ENCODE results near the gene NBPF11. TPM values are rescaled to one million over a fixed set of nuclear protein-coding genes. Genes with fewer than 3 reads are reported as not detected.
"Not testable (repeated sequence)": the region's sequence is repeated elsewhere in the genome, so short reads cannot be mapped to it uniquely, and the experiment has no call there.

Gene NBPF11
- total RNA-seq, 1 donor from 2014 or later, result 9.1 TPM

GRCh38 chr1:148158341-148159003 is 6.4 kb upstream of the NBPF11 start:
- TF ChIP-seq POLR2A (IDR thresholded peaks at IDR 0.05) (no peak), POLR2AphosphoS5 (IDR thresholded peaks at IDR 0.05; ENCODE audit: insufficient read depth in 1 of 2, low read depth in 1 of 2) (no peak)
- TF ChIP-seq, protein P1, sequence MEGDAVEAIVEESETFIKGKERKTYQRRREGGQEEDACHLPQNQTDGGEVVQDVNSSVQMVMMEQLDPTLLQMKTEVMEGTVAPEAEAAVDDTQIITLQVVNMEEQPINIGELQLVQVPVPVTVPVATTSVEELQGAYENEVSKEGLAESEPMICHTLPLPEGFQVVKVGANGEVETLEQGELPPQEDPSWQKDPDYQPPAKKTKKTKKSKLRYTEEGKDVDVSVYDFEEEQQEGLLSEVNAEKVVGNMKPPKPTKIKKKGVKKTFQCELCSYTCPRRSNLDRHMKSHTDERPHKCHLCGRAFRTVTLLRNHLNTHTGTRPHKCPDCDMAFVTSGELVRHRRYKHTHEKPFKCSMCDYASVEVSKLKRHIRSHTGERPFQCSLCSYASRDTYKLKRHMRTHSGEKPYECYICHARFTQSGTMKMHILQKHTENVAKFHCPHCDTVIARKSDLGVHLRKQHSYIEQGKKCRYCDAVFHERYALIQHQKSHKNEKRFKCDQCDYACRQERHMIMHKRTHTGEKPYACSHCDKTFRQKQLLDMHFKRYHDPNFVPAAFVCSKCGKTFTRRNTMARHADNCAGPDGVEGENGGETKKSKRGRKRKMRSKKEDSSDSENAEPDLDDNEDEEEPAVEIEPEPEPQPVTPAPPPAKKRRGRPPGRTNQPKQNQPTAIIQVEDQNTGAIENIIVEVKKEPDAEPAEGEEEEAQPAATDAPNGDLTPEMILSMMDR (IDR thresholded peaks at IDR 0.05), result no peak
- H3K4me1 ChIP-seq, result no peaks in the 10 kb centered on the region
- H3K4me3 ChIP-seq, result no peak overlapping the region
- H3K36me3 ChIP-seq, result no peaks in the 10 kb centered on the region
- intact Hi-C loops (cut with DNase I), result no loop called here
- no peak for DNase-seq (ENCODE audit: extremely low spot score in 2 of 2)
- H3K27ac ChIP-seq, result no peak overlapping the region
- H3K27me3 ChIP-seq, result no peaks in the 10 kb centered on the region
- H3K9me3 ChIP-seq, result no peaks in the 10 kb centered on the region

GRCh38 chr1:148157803-148158202 is 5.7 kb upstream of the NBPF11 start:
- H3K36me3 ChIP-seq; H3K9me3 ChIP-seq; H3K27me3 ChIP-seq; H3K4me3 ChIP-seq; DNase-seq (ENCODE audit: extremely low spot score in 2 of 2); intact Hi-C loops (cut with DNase I); H3K4me1 ChIP-seq; H3K27ac ChIP-seq: not testable (repeated sequence)

DNA sequence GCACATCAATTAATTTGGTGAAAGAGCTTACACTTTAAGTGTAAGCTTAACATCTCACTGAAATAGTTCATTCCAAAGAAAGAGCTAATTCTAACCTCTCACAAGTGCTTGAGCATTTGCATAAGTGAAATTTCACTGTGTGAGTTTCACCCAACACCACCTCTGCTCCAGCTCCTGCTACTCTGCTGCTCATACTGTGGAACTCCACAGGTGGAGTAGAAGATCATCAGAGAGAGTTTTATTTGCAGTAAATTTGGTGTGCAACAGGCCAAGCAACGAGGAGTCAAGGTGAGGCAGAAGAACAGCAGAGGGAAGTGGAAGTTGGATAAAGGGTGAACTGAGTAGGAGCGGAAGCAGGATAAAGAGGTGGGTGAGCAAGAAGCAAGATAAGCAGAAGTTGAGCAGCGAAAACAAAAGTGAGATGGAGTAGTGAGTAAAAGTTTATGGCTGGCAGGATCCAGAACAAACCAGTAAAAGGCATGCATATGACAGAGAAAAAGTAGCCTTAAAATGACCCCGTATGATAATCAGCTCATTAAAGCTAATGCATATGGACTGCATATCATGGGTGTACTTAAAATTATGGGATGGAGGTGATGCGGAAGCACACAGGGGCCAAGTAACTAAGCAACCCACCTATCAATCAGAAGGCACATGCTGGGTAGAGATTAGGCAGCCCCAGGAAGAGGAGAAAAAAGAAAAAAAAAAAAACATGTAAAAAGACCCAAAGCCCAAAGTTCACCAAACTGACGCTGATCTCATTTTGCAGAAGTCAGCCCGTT is 3.6 kb upstream of the NBPF11 start:
- intact Hi-C loops (cut with DNase I); H3K4me1 ChIP-seq; H3K36me3 ChIP-seq; DNase-seq (ENCODE audit: extremely low spot score in 2 of 2); H3K9me3 ChIP-seq; H3K27ac ChIP-seq; H3K4me3 ChIP-seq; H3K27me3 ChIP-seq: not testable (repeated sequence)

DNA sequence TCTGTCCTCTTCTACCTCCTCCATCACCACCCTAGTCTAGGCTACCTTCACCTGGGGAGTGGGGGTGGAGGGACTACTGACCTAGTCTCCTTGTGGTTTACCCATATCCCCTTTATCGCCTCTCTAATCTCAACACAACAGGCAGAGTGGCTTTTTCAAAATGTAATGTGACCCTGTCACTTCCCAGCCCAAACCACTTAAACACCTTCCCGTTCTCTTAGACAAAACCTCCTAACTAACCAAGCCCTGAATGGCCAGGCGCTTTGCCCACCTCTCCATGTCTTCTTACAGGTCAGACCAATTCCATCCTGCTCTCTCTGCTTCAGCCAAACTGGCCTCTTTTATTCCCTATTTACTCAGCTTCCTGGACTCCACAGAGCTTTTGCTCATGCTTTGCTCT is 714 bp upstream of the NBPF11 start:
- intact Hi-C loops (cut with DNase I); H3K36me3 ChIP-seq; H3K27me3 ChIP-seq; H3K9me3 ChIP-seq; H3K4me3 ChIP-seq; DNase-seq (ENCODE audit: extremely low spot score in 2 of 2); H3K27ac ChIP-seq; H3K4me1 ChIP-seq: not testable (repeated sequence)

DNA sequence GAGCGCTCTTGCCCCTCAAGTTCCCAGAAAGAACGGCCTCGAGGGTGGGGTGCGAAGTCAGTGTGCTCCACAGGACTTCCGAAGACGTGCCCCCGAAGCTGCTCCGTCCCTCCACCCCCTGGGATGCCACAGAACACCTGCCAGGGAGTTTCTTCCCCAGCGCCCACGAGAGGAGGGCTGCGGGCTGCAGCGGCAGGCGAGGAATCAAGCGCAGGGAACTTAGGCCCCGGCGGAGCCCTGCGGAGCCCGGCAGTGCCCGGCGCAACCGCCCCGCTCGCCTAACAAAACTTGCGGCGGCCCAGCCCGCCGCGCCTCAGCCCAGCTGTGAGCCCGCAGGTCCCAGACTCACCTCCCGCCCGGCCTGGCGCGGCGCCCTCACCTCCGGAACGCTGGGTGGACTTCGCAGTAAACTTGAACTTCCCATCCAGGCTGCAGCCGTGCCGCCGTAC is 686 bp downstream of the NBPF11 start:
- H3K27me3 ChIP-seq; H3K36me3 ChIP-seq; intact Hi-C loops (cut with DNase I); DNase-seq (ENCODE audit: extremely low spot score in 2 of 2); H3K9me3 ChIP-seq; H3K4me1 ChIP-seq: not testable (repeated sequence)
- Histone ChIP-seq H3K27ac (peak overlapping the region; percentile 75), H3K4me3 (peak overlapping the region; percentile 57 to 70)

DNA sequence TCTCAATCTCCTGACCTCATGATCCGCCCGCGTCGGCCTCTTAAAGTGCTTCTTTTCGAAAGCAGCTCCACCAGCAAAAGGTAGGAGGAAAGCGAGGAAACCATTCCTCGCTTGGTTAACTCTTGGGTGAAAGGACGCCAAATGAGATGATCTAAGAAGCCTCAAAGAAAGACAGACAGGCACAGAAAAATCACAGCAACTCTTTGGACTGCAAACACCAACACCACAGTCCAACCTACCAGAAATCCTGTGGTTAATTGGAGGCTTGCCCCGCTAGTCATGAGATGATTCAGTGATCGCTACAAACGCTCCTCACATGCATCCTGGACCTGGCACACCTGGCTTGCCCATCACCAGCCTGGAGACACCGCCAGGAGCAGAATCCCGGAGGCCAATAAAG is 1.1 kb downstream of the NBPF11 start:
- H3K4me1 ChIP-seq; intact Hi-C loops (cut with DNase I); H3K36me3 ChIP-seq; DNase-seq (ENCODE audit: extremely low spot score in 2 of 2); H3K27me3 ChIP-seq; H3K9me3 ChIP-seq: not testable (repeated sequence)
- H3K4me3 ChIP-seq, result peak overlapping the region; percentile 57 to 70
- peak overlapping the region; percentile 75 for H3K27ac ChIP-seq

GRCh38 chr1:148150014-148150413 is 2.1 kb downstream of the NBPF11 start:
- H3K9me3 ChIP-seq; H3K4me3 ChIP-seq; H3K27ac ChIP-seq; H3K4me1 ChIP-seq; intact Hi-C loops (cut with DNase I); H3K27me3 ChIP-seq; H3K36me3 ChIP-seq; DNase-seq (ENCODE audit: extremely low spot score in 2 of 2): not testable (repeated sequence)

DNA sequence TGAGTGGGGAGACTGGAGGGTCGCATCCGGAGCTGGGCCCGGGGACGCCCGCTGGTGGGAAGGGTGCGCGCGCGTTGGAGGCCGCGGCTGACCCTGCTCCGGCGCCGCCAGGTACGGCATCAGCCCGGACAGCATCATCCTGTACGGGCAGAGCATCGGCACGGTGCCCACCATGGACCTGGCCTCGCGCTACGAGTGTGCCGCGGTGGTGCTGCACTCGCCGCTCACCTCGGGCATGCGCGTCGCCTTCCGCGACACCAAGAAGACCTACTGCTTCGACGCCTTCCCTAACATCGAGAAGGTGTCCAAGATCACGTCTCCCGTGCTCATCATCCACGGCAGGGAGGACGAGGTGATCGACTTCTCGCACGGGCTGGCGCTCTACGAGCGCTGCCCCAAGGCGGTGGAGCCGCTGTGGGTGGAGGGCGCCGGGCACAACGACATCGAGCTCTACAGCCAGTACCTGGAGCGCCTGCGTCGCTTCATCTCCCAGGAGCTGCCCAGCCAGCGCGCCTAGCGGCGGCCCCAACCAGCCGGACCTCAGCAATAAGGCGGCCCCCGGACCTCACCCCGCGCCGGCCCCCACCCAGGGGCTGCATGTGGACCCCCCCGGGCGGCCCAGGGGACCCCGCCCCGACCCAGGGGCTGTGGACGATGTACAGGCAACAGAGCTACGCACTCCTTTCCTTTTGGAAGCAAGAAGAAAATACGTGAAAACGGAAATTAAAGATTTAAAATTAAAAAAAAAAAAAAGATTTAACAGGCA is 2.8 kb downstream of the NBPF11 start:
- H3K36me3 ChIP-seq; intact Hi-C loops (cut with DNase I); H3K27ac ChIP-seq; DNase-seq (ENCODE audit: extremely low spot score in 2 of 2); H3K27me3 ChIP-seq; H3K4me3 ChIP-seq; H3K9me3 ChIP-seq; H3K4me1 ChIP-seq: not testable (repeated sequence)

- H3K27ac ChIP-seq; H3K9me3 ChIP-seq; DNase-seq (ENCODE audit: extremely low spot score in 2 of 2); H3K36me3 ChIP-seq; H3K27me3 ChIP-seq; H3K4me1 ChIP-seq; intact Hi-C loops (cut with DNase I); H3K4me3 ChIP-seq: not testable (repeated sequence)
Measured at GRCh38 chr1:148147052-148147838, 4.8 kb downstream of the NBPF11 start.

DNA sequence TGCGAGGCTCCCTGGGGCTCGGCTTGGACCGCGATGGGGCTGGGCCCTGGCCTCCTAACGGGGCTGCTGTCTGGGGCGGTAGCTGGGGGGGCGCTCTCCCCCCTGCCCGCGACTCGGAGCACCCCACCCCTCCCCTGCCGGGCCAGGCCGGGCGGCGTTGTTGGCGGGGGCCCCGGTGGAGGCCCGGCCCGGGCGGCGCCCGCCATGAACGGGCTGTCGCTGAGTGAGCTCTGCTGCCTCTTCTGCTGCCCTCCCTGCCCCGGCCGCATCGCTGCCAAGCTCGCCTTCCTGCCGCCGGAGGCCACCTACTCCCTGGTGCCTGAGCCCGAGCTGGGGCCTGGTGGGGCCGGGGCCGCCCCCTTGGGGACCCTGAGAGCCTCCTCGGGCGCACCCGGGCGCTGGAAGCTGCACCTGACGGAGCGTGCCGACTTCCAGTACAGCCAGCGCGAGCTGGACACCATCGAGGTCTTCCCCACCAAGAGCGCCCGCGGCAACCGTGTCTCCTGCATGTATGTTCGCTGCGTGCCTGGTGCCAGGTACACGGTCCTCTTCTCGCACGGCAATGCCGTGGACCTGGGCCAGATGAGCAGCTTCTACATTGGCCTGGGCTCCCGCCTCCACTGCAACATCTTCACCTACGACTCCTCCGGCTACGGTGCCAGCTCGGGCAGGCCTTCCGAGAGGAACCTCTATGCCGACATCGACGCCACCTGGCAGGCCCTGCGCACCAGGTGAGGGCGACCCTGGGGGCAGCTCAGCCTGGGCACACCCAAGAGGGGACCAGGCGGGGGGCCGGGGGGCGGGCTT is 5.7 kb downstream of the NBPF11 start:
- H3K36me3 ChIP-seq; H3K4me1 ChIP-seq; H3K27ac ChIP-seq; H3K27me3 ChIP-seq; DNase-seq (ENCODE audit: extremely low spot score in 2 of 2); intact Hi-C loops (cut with DNase I); H3K4me3 ChIP-seq; H3K9me3 ChIP-seq: not testable (repeated sequence)

DNA sequence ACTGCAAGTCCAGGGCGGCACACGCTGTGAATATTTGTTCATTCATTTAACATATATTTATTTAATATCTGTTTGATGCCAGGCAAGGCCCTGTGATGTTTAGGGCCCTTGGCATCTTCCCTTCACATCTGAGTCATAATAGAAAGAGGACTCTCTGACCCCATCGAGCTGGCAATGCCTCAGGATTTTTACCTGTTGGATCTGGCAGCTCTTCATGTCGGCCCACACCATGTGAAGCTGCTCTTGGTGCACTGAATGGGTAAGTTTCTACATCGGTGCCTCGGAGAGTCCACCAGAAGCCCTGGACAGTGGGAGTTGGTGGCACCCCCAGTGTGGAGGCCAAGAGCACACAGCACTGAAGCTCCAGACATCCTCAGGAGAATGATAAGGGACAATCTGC is 8.9 kb downstream of the NBPF11 start:
- DNase-seq (ENCODE audit: extremely low spot score in 2 of 2); H3K9me3 ChIP-seq; H3K27ac ChIP-seq; H3K4me3 ChIP-seq; H3K36me3 ChIP-seq; H3K4me1 ChIP-seq; H3K27me3 ChIP-seq; intact Hi-C loops (cut with DNase I): not testable (repeated sequence)
